Measurements from ENCODE around the gene VAT1L. TPM values are rescaled to one million over a fixed set of nuclear protein-coding genes. Genes with fewer than 3 reads are reported as not detected.
"Not testable (repeated sequence)": the region's sequence is repeated elsewhere in the genome, so short reads cannot be mapped to it uniquely, and the experiment has no call there.

The VAT1L gene
- total RNA-seq, 1 donor from 2014 or later, result 1.1 TPM

DNA sequence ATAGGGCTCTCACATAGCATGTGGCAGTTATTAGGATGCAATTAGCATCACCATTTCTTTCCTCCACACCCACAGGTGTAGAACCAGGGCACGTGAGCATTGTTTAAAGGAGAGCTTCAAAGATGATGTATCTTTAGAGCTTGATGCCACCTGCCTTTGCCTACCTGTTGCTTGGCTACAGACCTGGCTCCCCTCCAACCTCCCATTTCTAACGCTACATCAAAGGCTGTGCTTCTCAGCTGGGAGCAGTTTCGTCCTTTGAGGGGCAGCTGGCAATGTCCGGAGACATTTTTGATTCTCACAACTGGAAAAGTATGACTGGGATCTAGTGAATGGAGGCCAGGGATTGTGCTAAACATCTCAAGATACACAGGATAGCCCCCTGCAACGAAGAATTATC lies 155.4 kb downstream of the VAT1L start:
- no peak for DNase-seq (ENCODE audit: low spot score)
- no peak overlapping the region for H3K27ac Mint-ChIP-seq (ENCODE audit: unreplicated experiment)
- no peaks in the 10 kb centered on the region for H3K4me1 Mint-ChIP-seq (ENCODE audit: unreplicated experiment)
- no peak overlapping the region for H3K4me3 Mint-ChIP-seq (ENCODE audit: unreplicated experiment)
- TF ChIP-seq, protein P1, sequence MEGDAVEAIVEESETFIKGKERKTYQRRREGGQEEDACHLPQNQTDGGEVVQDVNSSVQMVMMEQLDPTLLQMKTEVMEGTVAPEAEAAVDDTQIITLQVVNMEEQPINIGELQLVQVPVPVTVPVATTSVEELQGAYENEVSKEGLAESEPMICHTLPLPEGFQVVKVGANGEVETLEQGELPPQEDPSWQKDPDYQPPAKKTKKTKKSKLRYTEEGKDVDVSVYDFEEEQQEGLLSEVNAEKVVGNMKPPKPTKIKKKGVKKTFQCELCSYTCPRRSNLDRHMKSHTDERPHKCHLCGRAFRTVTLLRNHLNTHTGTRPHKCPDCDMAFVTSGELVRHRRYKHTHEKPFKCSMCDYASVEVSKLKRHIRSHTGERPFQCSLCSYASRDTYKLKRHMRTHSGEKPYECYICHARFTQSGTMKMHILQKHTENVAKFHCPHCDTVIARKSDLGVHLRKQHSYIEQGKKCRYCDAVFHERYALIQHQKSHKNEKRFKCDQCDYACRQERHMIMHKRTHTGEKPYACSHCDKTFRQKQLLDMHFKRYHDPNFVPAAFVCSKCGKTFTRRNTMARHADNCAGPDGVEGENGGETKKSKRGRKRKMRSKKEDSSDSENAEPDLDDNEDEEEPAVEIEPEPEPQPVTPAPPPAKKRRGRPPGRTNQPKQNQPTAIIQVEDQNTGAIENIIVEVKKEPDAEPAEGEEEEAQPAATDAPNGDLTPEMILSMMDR (IDR thresholded peaks at IDR 0.05; ENCODE audit: unreplicated experiment), result no peak
- peaks cover 3% of the 10 kb centered on the region for H3K9me3 Mint-ChIP-seq (ENCODE audit: unreplicated experiment)
- H3K27me3 Mint-ChIP-seq (ENCODE audit: unreplicated experiment), result peaks cover 3% of the 10 kb centered on the region
- H3K36me3 Mint-ChIP-seq (ENCODE audit: low read depth, unreplicated experiment), result no peaks in the 10 kb centered on the region

DNA sequence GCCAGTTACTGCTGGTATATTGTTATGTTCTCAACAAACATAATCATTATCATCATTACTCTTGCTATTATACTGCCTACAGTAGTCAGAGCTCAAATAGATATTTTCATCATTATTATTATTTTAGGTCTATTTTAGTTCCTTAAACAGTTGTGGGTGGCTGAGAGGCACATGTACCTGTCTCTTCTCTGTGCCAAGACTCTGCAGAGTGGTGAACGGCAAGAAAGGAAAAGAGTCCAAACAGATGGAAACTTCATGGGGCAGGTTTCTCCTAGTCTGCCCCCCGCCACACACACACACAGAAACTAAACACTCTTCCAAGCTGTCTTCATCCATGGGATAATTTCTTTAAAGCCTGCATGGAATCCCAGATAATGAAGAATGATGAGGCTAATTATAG lies 156.3 kb downstream of the VAT1L start:
- TF ChIP-seq, protein P1 (IDR thresholded peaks at IDR 0.05; ENCODE audit: unreplicated experiment), result no peak
- no peaks in the 10 kb centered on the region for H3K4me1 Mint-ChIP-seq (ENCODE audit: unreplicated experiment)
- no peak overlapping the region for H3K4me3 Mint-ChIP-seq (ENCODE audit: unreplicated experiment)
- H3K36me3 Mint-ChIP-seq (ENCODE audit: low read depth, unreplicated experiment), result no peaks in the 10 kb centered on the region
- no peak overlapping the region for H3K27ac Mint-ChIP-seq (ENCODE audit: unreplicated experiment)
- no peak for DNase-seq (ENCODE audit: low spot score)
- H3K9me3 Mint-ChIP-seq (ENCODE audit: unreplicated experiment), result no peaks in the 10 kb centered on the region
- peaks cover 5% of the 10 kb centered on the region for H3K27me3 Mint-ChIP-seq (ENCODE audit: unreplicated experiment)

DNA sequence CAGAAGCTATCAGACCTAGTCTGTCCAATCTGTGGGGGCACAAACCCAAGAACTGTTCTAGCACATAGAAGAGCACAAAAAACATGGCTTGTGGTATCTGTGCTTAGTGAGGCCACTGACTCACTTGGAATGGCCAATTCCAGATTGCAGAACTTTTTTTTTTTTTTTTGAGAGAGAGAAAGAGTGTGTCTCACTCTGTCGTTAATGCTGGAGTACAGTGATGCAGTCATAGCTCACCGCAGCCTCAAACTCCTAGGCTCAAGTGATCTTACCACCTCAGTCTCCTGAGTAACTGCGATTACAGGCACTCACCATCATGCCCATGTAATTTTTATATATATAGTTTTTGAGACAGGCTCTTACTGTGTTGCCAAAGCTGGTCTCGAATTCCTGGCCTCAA lies 156.8 kb downstream of the VAT1L start:
- Mint-ChIP-seq H3K27me3 (ENCODE audit: unreplicated experiment) (peaks cover 5% of the 10 kb centered on the region), H3K4me3 (ENCODE audit: unreplicated experiment) (no peak overlapping the region), H3K9me3 (ENCODE audit: unreplicated experiment) (no peaks in the 10 kb centered on the region), H3K4me1 (ENCODE audit: unreplicated experiment) (no peaks in the 10 kb centered on the region), H3K36me3 (ENCODE audit: low read depth, unreplicated experiment) (no peaks in the 10 kb centered on the region), H3K27ac (ENCODE audit: unreplicated experiment) (no peak overlapping the region)
- TF ChIP-seq, protein P1 (IDR thresholded peaks at IDR 0.05; ENCODE audit: unreplicated experiment), result no peak
- DNase-seq (ENCODE audit: low spot score), result no peak

DNA sequence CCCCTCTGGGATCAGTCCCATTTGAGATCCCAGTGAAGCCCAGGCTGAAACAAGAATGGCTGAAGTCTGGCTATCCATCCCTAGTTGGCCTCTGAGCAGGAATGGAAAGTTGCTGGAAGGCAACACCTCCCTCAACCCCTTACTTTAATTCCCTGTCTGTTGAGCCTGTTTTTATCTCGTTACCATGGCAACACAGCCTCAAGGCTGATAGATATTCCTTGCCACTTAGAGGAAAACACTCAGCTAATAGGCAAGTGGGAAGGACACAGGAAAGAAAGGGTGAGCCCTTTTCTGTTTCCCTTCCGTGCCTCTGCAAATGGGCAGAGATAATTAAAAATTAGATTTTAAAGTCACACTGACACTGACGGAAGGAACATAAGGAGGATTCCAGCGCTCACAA lies 158.5 kb downstream of the VAT1L start:
- TF ChIP-seq, protein P1 (IDR thresholded peaks at IDR 0.05; ENCODE audit: unreplicated experiment), result no peak

DNA sequence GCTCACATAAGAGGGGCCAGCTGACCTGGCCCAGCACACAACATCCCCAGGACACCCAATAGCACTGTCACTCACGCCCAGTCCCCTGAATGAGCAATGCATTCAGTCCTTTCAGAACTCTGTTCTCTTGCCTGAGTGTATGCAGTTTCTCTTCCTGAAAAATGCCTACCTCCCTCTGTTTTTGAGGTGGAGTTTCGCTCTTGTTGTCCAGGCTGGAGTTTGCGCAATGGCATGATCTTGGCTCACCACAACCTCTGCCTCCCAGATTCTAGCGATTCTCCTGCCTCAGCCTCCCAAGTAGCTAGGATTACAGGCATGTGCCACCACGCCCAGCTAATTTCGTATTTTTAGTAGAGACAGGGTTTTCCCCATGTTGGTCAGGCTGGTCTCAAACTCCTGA lies 159.2 kb downstream of the VAT1L start:
- not testable (repeated sequence) for H3K9me3 Mint-ChIP-seq (ENCODE audit: unreplicated experiment); H3K4me1 Mint-ChIP-seq (ENCODE audit: unreplicated experiment); H3K4me3 Mint-ChIP-seq (ENCODE audit: unreplicated experiment); H3K27me3 Mint-ChIP-seq (ENCODE audit: unreplicated experiment); H3K27ac Mint-ChIP-seq (ENCODE audit: unreplicated experiment); DNase-seq (ENCODE audit: low spot score); H3K36me3 Mint-ChIP-seq (ENCODE audit: low read depth, unreplicated experiment)

More for the DNA sequence above, 158.5 kb downstream of the VAT1L start:
- no peak overlapping the region for H3K4me3 Mint-ChIP-seq (ENCODE audit: unreplicated experiment)
- H3K27me3 Mint-ChIP-seq (ENCODE audit: unreplicated experiment), result peaks cover 5% of the 10 kb centered on the region
- no peak overlapping the region for H3K27ac Mint-ChIP-seq (ENCODE audit: unreplicated experiment)
- H3K36me3 Mint-ChIP-seq (ENCODE audit: low read depth, unreplicated experiment), result no peaks in the 10 kb centered on the region
- DNase-seq (ENCODE audit: low spot score), result no peak
- no peaks in the 10 kb centered on the region for H3K9me3 Mint-ChIP-seq (ENCODE audit: unreplicated experiment)
- no peaks in the 10 kb centered on the region for H3K4me1 Mint-ChIP-seq (ENCODE audit: unreplicated experiment)

DNA sequence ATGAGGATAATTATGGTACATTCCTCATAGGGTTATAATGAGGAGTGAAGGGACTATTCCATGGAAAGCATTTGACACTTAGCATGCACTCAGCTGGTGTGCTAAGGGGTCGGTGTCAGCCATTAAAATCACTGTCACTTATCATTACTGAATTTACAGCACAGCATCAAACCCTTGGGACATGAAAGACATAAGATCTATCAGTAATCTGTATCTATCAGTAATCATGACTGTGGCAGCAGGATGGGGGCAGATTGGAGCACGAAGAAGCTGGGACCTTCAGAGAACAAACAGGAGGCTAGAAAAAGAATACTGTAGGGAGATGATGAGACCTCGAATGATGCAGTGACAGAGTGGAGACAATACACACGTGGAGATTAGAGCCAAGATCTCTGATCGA lies 160.5 kb downstream of the VAT1L start:
- no peaks in the 10 kb centered on the region for H3K4me1 Mint-ChIP-seq (ENCODE audit: unreplicated experiment)
- H3K27me3 Mint-ChIP-seq (ENCODE audit: unreplicated experiment), result peaks cover 3% of the 10 kb centered on the region
- no peak overlapping the region for H3K27ac Mint-ChIP-seq (ENCODE audit: unreplicated experiment)
- DNase-seq (ENCODE audit: low spot score), result no peak
- no peak overlapping the region for H3K4me3 Mint-ChIP-seq (ENCODE audit: unreplicated experiment)
- TF ChIP-seq, protein P1 (IDR thresholded peaks at IDR 0.05; ENCODE audit: unreplicated experiment), result no peak
- H3K9me3 Mint-ChIP-seq (ENCODE audit: unreplicated experiment), result no peaks in the 10 kb centered on the region
- H3K36me3 Mint-ChIP-seq (ENCODE audit: low read depth, unreplicated experiment), result no peaks in the 10 kb centered on the region

Measured in endothelial cell (in vitro differentiated cells).